AG20443 (cell line): ENCODE data around the gene KLF6.

Source experiments
- DNase-seq: peaks from one replicate; pipeline ENCODE4 v3.0.0; 2012; ENCODE audit warnings: low spot score, mixed read lengths

KLF6 gene

DNA sequence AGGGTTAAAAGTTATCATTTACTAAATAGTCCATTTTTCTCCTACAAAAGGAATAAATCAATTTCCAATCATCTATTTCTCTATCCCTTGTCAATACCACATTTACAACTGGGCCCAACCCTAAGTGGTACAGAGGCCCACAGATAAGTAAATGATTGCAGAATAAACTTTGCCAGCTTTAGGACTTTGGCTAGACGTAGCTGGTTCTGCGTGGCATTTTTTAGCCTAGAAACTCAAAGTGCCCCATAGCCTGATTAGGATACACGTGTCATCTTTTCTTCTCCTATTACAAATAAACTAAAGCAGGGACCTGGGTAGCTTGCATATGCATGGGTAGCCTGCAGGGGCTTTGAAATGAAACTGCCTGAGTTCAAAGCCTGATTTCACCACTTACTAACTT lies 56.4 kb downstream of the KLF6 start:
- DNase-seq: no peak

- DNase-seq: no peak
Measured at GRCh38 chr10:3727268-3727667, 57.7 kb downstream of the KLF6 start.
